SK-N-MC (cell line): ENCODE results near the gene CIP2A.
"Not testable (repeated sequence)": the region's sequence is repeated elsewhere in the genome, so short reads cannot be mapped to it uniquely, and the experiment has no call there.

ENCODE experiments used
- DNase-seq: peaks from one replicate; pipeline ENCODE4 v3.0.0-alpha.2; 2011; ENCODE audit warnings: low read depth, low spot score
- H3K27ac ChIP-seq: fragments of 200-600 bp; sonication (generic); 2 replicates; pipeline ENCODE4 v1.5.1; 2016; ENCODE audit warnings: mixed run types
- H3K36me3 ChIP-seq: fragments of 200-600 bp; sonication (generic); 2 replicates; pipeline ENCODE4 v1.6.1; 2017; ENCODE audit warnings: antibody characterized with exemption, low read length, mixed read lengths; ENCODE audit not compliant: insufficient read depth
- H3K4me3 ChIP-seq: fragments of 200-600 bp; sonication (generic); 2 replicates; pipeline ENCODE4 v1.5.1; 2016
- H3K9ac ChIP-seq: fragments of 200-600 bp; sonication (generic); 2 replicates; pipeline ENCODE4 v1.8.0; 2017; ENCODE audit warnings: mixed run types, mixed read lengths; ENCODE audit not compliant: insufficient read length
- H3K9me3 ChIP-seq: fragments of 200-600 bp; sonication (generic); 2 replicates; pipeline ENCODE4 v1.6.1; 2017; ENCODE audit warnings: low read depth, mild to moderate bottlenecking, antibody characterized with exemption, low read length, moderate library complexity, mixed read lengths
- EZH2 ChIP-seq: fragments of 200-600 bp; sonication (generic); IDR thresholded peaks from one replicate; pipeline ENCODE4 v1.6.1; 2017; ENCODE audit warnings: antibody characterized with exemption
- FOXP2 ChIP-seq: optimal IDR thresholded peaks from 2 replicates; pipeline ENCODE3; 2011; ENCODE audit warnings: mild to moderate bottlenecking, moderate library complexity; ENCODE audit not compliant: insufficient read depth; ENCODE audit errors: extremely low read length, control extremely low read depth
- POLR2AphosphoS5 ChIP-seq: IDR thresholded peaks from 2 replicates; pipeline ENCODE4 v1.6.1; 2012; ENCODE audit warnings: mild to moderate bottlenecking, low read depth, low read length, borderline replicate concordance

Gene CIP2A

GRCh38 chr3:108589081-108589997 lies at the start of gene CIP2A, which contains the start of gene DZIP3:
TSS of gene CIP2A (minus strand) at chr3:108589438. CDS start at chr3:108589375, 63 bp downstream.
TSS of gene DZIP3 (plus strand) at chr3:108589722. CDS start at chr3:108605407, 15,685 bp downstream.
- Histone ChIP-seq H3K9me3 (no peaks in the 10 kb centered on the region), H3K36me3 (peaks cover 6% of the 10 kb centered on the region), H3K27ac (peak within 1 kb of the TSS; percentile 84), H3K4me3 (peak within 1 kb of the TSS; percentile 89), H3K9ac (peak within 1 kb of the TSS; percentile 93)
- TF ChIP-seq FOXP2, result no peak
- TF ChIP-seq POLR2AphosphoS5, result peak; percentile 94
- peak; percentile 14 for DNase-seq

DNA sequence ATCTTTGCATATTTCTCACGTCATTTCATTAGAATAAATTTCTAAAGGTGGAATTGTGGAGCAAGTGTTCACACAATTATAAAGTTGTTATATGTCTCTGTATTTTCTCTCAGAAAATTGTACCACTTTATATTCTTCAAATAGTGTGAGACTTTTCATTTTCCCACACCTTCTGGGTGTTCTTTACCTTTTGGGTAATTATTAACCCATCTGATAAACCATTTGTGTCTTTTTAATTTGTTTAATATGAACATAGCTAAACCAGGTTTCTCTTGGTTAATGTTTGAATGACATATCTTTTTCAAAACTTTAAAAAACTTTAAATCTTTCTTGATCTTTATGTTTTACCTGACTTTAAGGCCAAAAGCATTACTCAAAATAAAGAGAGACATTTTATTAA lies 40.7 kb upstream of the CIP2A start:
- no peaks in the 10 kb centered on the region for H3K36me3 ChIP-seq
- DNase-seq, result no peak
- H3K4me3 ChIP-seq, result no peak overlapping the region
- TF ChIP-seq EZH2 (no peak), FOXP2 (no peak), POLR2AphosphoS5 (no peak)
- H3K9ac ChIP-seq, result no peak overlapping the region
- no peaks in the 10 kb centered on the region for H3K9me3 ChIP-seq
- H3K27ac ChIP-seq, result no peak overlapping the region

DNA sequence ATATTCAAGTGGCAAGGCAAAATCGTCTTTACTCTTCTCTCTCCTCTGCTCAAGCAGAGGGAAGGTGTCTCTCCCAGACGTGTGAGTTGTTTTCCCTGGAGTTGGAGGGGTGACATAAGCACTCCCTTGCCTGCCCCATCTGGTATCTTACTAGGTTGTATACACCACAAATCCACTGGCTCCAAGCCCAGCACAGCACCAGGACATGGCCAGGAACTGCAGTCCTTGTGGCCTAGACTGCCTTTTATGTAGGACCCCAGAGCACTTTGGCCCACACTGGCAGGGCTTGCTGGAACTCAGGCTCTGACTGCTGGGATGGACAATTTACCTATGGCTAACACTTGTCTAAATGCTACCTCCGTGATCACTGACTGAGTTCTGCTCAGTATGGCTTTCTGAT lies 34.3 kb upstream of the CIP2A start:
- no peak overlapping the region for H3K27ac ChIP-seq
- TF ChIP-seq EZH2 (no peak), POLR2AphosphoS5 (no peak), FOXP2 (no peak)
- no peaks in the 10 kb centered on the region for H3K9me3 ChIP-seq
- no peak for DNase-seq
- no peak overlapping the region for H3K4me3 ChIP-seq
- no peak overlapping the region for H3K9ac ChIP-seq
- no peaks in the 10 kb centered on the region for H3K36me3 ChIP-seq

DNA sequence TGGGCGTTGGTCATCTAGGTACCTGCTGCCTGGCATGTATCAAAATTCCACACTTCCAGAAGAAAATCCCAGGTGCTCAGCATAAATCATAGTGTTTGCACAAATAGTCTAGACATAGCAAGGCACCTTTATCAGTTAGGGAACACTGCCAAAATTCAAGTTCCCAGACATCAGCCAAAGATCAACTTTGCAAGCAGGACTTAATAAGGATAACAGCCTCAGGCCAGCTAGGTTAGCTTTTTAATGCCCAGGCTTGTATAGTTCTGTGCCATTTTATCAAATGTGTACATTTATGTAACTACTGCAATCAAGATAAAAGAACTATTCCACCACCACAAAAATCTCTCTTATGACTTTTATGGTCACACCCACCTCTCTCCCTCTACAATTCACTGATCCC lies 31.0 kb upstream of the CIP2A start:
- Histone ChIP-seq H3K27ac (no peak overlapping the region), H3K9me3 (no peaks in the 10 kb centered on the region), H3K9ac (no peak overlapping the region), H3K4me3 (no peak overlapping the region), H3K36me3 (no peaks in the 10 kb centered on the region)
- TF ChIP-seq POLR2AphosphoS5 (no peak), FOXP2 (no peak), EZH2 (no peak)
- no peak for DNase-seq

- H3K27ac ChIP-seq, H3K4me3 ChIP-seq, H3K36me3 ChIP-seq, DNase-seq, H3K9ac ChIP-seq, H3K9me3 ChIP-seq: not testable (repeated sequence)
These were observed 26.9 kb upstream of the CIP2A start for GRCh38 chr3:108616090-108616489.

DNA sequence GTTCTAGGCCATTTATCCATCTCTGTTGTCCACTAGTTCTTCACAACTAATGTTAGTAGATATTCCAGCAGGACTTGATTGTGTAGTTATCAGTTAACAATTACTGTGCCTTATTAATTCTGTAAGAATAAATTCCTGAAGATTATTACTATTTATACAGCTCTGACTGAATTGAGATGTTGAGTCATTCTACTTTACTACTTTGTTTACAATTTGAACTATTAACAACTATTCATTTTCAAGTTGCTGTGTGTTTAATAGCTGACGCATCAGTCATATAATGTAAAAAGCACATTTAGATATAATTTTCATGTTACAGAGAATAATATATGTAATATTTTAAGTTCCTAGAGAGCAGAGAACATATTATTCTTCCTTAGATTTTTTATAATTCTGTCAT lies 21.4 kb upstream of the CIP2A start:
- Histone ChIP-seq H3K4me3 (no peak overlapping the region), H3K9me3 (no peaks in the 10 kb centered on the region), H3K9ac (no peak overlapping the region), H3K27ac (no peak overlapping the region), H3K36me3 (no peaks in the 10 kb centered on the region)
- no peak for TF ChIP-seq POLR2AphosphoS5
- TF ChIP-seq EZH2, result no peak
- TF ChIP-seq FOXP2, result no peak
- no peak for DNase-seq

- no peak for TF ChIP-seq EZH2
- no peak for TF ChIP-seq FOXP2
- no peak for TF ChIP-seq POLR2AphosphoS5
- Histone ChIP-seq H3K36me3 (no peaks in the 10 kb centered on the region), H3K27ac (no peak overlapping the region), H3K4me3 (no peak overlapping the region), H3K9ac (no peak overlapping the region), H3K9me3 (no peaks in the 10 kb centered on the region)
- no peak for DNase-seq
These were observed 19.5 kb upstream of the CIP2A start for GRCh38 chr3:108608750-108609149.

GRCh38 chr3:108605491-108605890 lies 16.3 kb upstream of the CIP2A start:
- DNase-seq, result no peak
- TF ChIP-seq POLR2AphosphoS5 (no peak), FOXP2 (no peak), EZH2 (no peak)

More at GRCh38 chr3:108605491-108605890, 16.3 kb upstream of the CIP2A start:
- Histone ChIP-seq H3K9ac (no peak overlapping the region), H3K4me3 (no peak overlapping the region), H3K27ac (no peak overlapping the region), H3K36me3 (no peaks in the 10 kb centered on the region), H3K9me3 (no peaks in the 10 kb centered on the region; the same call in 1 of the 2 replicates)
